HG03520 (cell line): ENCODE data around the gene STAT4.

Experiments
- ATAC-seq: cut with Tn5 transposase; IDR thresholded peaks from one replicate; pipeline ENCODE4 v1.9.1; 2021; ENCODE audit warnings: mild to moderate bottlenecking, moderate library complexity; ENCODE audit not compliant: unreplicated experiment

STAT4 gene

GRCh38 chr2:191086706-191087105 lies 64.1 kb downstream of the STAT4 start:
- no peak for ATAC-seq

- no peak for ATAC-seq
These were observed 67.3 kb downstream of the STAT4 start for GRCh38 chr2:191083540-191083939.

- no peak for ATAC-seq
These were observed 68.5 kb downstream of the STAT4 start for GRCh38 chr2:191082321-191082720.

GRCh38 chr2:191081411-191082155 lies 69.2 kb downstream of the STAT4 start:
- ATAC-seq, result no peak

GRCh38 chr2:191078165-191078867 lies 72.5 kb downstream of the STAT4 start:
- ATAC-seq, result no peak

GRCh38 chr2:191070276-191070675 lies 80.5 kb downstream of the STAT4 start:
- no peak for ATAC-seq

GRCh38 chr2:191069606-191070005 lies 81.2 kb downstream of the STAT4 start:
- no peak for ATAC-seq

- ATAC-seq, result no peak
These were observed 83.9 kb downstream of the STAT4 start for GRCh38 chr2:191066919-191067233.

- ATAC-seq, result no peak
These were observed 84.4 kb downstream of the STAT4 start for GRCh38 chr2:191066197-191066918.

- ATAC-seq, result no peak
These were observed 85.0 kb downstream of the STAT4 start for GRCh38 chr2:191065785-191066184.

GRCh38 chr2:191064590-191064989 lies 86.2 kb downstream of the STAT4 start:
- no peak for ATAC-seq

GRCh38 chr2:191063584-191063983 lies 87.2 kb downstream of the STAT4 start:
- ATAC-seq, result no peak

- no peak for ATAC-seq
These were observed 89.3 kb downstream of the STAT4 start for GRCh38 chr2:191061381-191061980.

GRCh38 chr2:191059308-191059707 lies 91.5 kb downstream of the STAT4 start:
- no peak for ATAC-seq

- ATAC-seq, result no peak
These were observed 94.6 kb downstream of the STAT4 start for GRCh38 chr2:191056228-191056627.

GRCh38 chr2:191053256-191053655 lies 97.5 kb downstream of the STAT4 start:
- no peak for ATAC-seq

- no peak for ATAC-seq
These were observed 98.7 kb downstream of the STAT4 start for GRCh38 chr2:191051825-191052778.

- ATAC-seq, result no peak
These were observed 99.6 kb downstream of the STAT4 start for GRCh38 chr2:191051177-191051576.

GRCh38 chr2:191050640-191050987 lies 100.2 kb downstream of the STAT4 start:
- ATAC-seq, result no peak
